Neural cell (in vitro differentiated cells): ENCODE measurements around the gene CSMD2. TPM values are rescaled to one million over a fixed set of nuclear protein-coding genes. Genes with fewer than 3 reads are reported as not detected.

ENCODE experiments used
- H2AFZ ChIP-seq: fragments of 200-600, 300-800 bp; sonication (generic), shearing (Covaris generic); 2 replicates; pipeline ENCODE4 v1.6.0; 2014; ENCODE audit warnings: low read depth, mild to moderate bottlenecking, antibody characterized with exemption, low read length, moderate library complexity
- H3F3A ChIP-seq: fragments of 200-600 bp; shearing (Covaris generic); 2 replicates; pipeline ENCODE4 v1.6.1; 2016; ENCODE audit warnings: mild to moderate bottlenecking, moderate library complexity, mixed read lengths, antibody characterized with exemption, low read length; ENCODE audit not compliant: insufficient read depth, poor library complexity, severe bottlenecking
- H3K27ac ChIP-seq: fragments of 200-600, 300-800 bp; sonication (generic), shearing (Covaris generic); 2 replicates; pipeline ENCODE4 v1.5.1; 2014; ENCODE audit warnings: mild to moderate bottlenecking, low read length, moderate library complexity
- H3K27me3 ChIP-seq: fragments of 300-800, 200-600 bp; sonication (generic), shearing (Covaris generic); 2 replicates; pipeline ENCODE4 v1.6.0; 2014; ENCODE audit warnings: mild to moderate bottlenecking, low read depth, low read length, moderate library complexity; ENCODE audit not compliant: insufficient read depth
- H3K36me3 ChIP-seq: fragments of 300-800, 200-600 bp; sonication (generic), shearing (Covaris generic); 2 replicates; pipeline ENCODE4 v1.5.1; 2014; ENCODE audit warnings: mild to moderate bottlenecking, antibody characterized with exemption, low read length, moderate library complexity; ENCODE audit not compliant: insufficient read depth
- H3K4me2 ChIP-seq: fragments of 300-800, 200-600 bp; sonication (generic), shearing (Covaris generic); 2 replicates; pipeline ENCODE4 v1.6.0; 2014; ENCODE audit warnings: mild to moderate bottlenecking, low read length
- H3K4me3 ChIP-seq: fragments of 300-800, 200-600 bp; sonication (generic), shearing (Covaris generic); 2 replicates; pipeline ENCODE4 v1.5.1; 2014; ENCODE audit warnings: mild to moderate bottlenecking, low read length, moderate library complexity
- H3K79me2 ChIP-seq: fragments of 200-600 bp; shearing (Covaris generic); replicated peaks from 2 replicates; pipeline ENCODE4 v1.6.0; 2014; ENCODE audit warnings: mild to moderate bottlenecking, low read length, moderate library complexity; ENCODE audit not compliant: insufficient read depth
- H3K9ac ChIP-seq: fragments of 300-800, 200-600 bp; sonication (generic), shearing (Covaris generic); 2 replicates; pipeline ENCODE4 v1.6.1; 2016; ENCODE audit warnings: mild to moderate bottlenecking, low read length, mixed read lengths
- H3K9me2 ChIP-seq: fragments of 200-600 bp; shearing (Covaris generic); 2 replicates; pipeline ENCODE4 v1.6.1; 2016; ENCODE audit warnings: mild to moderate bottlenecking, low read length, mixed read lengths; ENCODE audit not compliant: insufficient read depth
- H3K9me3 ChIP-seq: fragments of 200-600, 300-800 bp; sonication (generic), shearing (Covaris generic); 2 replicates; pipeline ENCODE4 v1.6.1; 2016; ENCODE audit warnings: mild to moderate bottlenecking, mixed run types, low read length, moderate library complexity, mixed read lengths
- H4K20me1 ChIP-seq: fragments of 200-600 bp; shearing (Covaris generic); 2 replicates; pipeline ENCODE4 v1.6.1; 2016; ENCODE audit warnings: mild to moderate bottlenecking, mixed run types; ENCODE audit not compliant: insufficient read depth
- CTCF ChIP-seq: fragments of 450-650 bp; IDR thresholded peaks from 2 replicates; pipeline ENCODE4 v1.5.1; 2014; ENCODE audit warnings: antibody characterized with exemption, mild to moderate bottlenecking, moderate library complexity; ENCODE audit not compliant: poor library complexity, severe bottlenecking
- EP300 ChIP-seq: fragments of 450-650 bp; conservative IDR thresholded peaks from 2 replicates; pipeline ENCODE4 v1.6.1; 2014; ENCODE audit warnings: antibody characterized with exemption, mild to moderate bottlenecking, moderate library complexity; ENCODE audit not compliant: poor library complexity, severe bottlenecking
- EZH2 ChIP-seq: fragments of 200-600, 300-800 bp; shearing (Covaris generic), sonication (generic); IDR thresholded peaks from 2 replicates; pipeline ENCODE4 v1.6.1; 2014; ENCODE audit warnings: antibody characterized with exemption, low read length, borderline replicate concordance, mild to moderate bottlenecking; ENCODE audit not compliant: insufficient read depth, poor library complexity, severe bottlenecking
- MXI1 ChIP-seq: fragments of 450-650 bp; conservative IDR thresholded peaks from 2 replicates; pipeline ENCODE4 v1.6.1; 2014; ENCODE audit warnings: antibody characterized with exemption, mild to moderate bottlenecking; ENCODE audit not compliant: poor library complexity, severe bottlenecking
- POLR2AphosphoS5 ChIP-seq: IDR thresholded peaks from 2 replicates; pipeline ENCODE4 v1.6.1; 2012
- RAD21 ChIP-seq: fragments of 450-650 bp; conservative IDR thresholded peaks from 2 replicates; pipeline ENCODE4 v1.6.1; 2014; ENCODE audit warnings: antibody characterized with exemption, mild to moderate bottlenecking, moderate library complexity
- SMC3 ChIP-seq: fragments of 450-650 bp; conservative IDR thresholded peaks from 2 replicates; pipeline ENCODE4 v1.6.1; 2014; ENCODE audit warnings: antibody characterized with exemption, mild to moderate bottlenecking, moderate library complexity; ENCODE audit not compliant: poor library complexity
- TAF1 ChIP-seq: IDR thresholded peaks from 2 replicates; pipeline ENCODE4 v1.6.1; 2012; ENCODE audit warnings: low read depth
- polyA plus RNA-seq: library from polyadenylated mRNA; depleted of rRNA; stranded (reverse); fragments of >200 nt; gene quantifications from 2 replicates; pipeline ENCODE4 v1.2.3, GENCODE V29; 2014
- TF ChIP-seq, protein P1 (sequence below): IDR thresholded peaks from 2 replicates; pipeline ENCODE4 v1.6.1; 2012; ENCODE audit warnings: borderline replicate concordance

The CSMD2 gene
- polyA plus RNA-seq, 1 donor from 2014 or later = 9.6 TPM

GRCh38 chr1:33823401-33823800, 341.6 kb downstream of the CSMD2 start:
- Histone ChIP-seq H3K79me2 (no peaks in the 10 kb centered on the region), H3F3A (no peaks in the 10 kb centered on the region), H3K36me3 (no peaks in the 10 kb centered on the region)

GRCh38 chr1:33822396-33822795, 342.6 kb downstream of the CSMD2 start:
- H3F3A ChIP-seq = no peaks in the 10 kb centered on the region
- no peak for TF ChIP-seq TAF1
- no peak overlapping the region for H3K9ac ChIP-seq
- no peaks in the 10 kb centered on the region for H3K36me3 ChIP-seq
- no peak overlapping the region for H3K4me3 ChIP-seq
- no peak overlapping the region for H2AFZ ChIP-seq
- H3K9me3 ChIP-seq = no peaks in the 10 kb centered on the region
- H3K79me2 ChIP-seq = no peaks in the 10 kb centered on the region
- no peak overlapping the region for H3K4me2 ChIP-seq
- no peaks in the 10 kb centered on the region for H3K9me2 ChIP-seq
- no peaks in the 10 kb centered on the region for H4K20me1 ChIP-seq
- H3K27me3 ChIP-seq = no peaks in the 10 kb centered on the region
- H3K27ac ChIP-seq = no peak overlapping the region

More at GRCh38 chr1:33823401-33823800, 341.6 kb downstream of the CSMD2 start:
- TF ChIP-seq MXI1 (no peak), POLR2AphosphoS5 (no peak), EP300 (no peak), CTCF (no peak), TAF1 (no peak), EZH2 (no peak), RAD21 (no peak), SMC3 (no peak)
- TF ChIP-seq, protein P1, sequence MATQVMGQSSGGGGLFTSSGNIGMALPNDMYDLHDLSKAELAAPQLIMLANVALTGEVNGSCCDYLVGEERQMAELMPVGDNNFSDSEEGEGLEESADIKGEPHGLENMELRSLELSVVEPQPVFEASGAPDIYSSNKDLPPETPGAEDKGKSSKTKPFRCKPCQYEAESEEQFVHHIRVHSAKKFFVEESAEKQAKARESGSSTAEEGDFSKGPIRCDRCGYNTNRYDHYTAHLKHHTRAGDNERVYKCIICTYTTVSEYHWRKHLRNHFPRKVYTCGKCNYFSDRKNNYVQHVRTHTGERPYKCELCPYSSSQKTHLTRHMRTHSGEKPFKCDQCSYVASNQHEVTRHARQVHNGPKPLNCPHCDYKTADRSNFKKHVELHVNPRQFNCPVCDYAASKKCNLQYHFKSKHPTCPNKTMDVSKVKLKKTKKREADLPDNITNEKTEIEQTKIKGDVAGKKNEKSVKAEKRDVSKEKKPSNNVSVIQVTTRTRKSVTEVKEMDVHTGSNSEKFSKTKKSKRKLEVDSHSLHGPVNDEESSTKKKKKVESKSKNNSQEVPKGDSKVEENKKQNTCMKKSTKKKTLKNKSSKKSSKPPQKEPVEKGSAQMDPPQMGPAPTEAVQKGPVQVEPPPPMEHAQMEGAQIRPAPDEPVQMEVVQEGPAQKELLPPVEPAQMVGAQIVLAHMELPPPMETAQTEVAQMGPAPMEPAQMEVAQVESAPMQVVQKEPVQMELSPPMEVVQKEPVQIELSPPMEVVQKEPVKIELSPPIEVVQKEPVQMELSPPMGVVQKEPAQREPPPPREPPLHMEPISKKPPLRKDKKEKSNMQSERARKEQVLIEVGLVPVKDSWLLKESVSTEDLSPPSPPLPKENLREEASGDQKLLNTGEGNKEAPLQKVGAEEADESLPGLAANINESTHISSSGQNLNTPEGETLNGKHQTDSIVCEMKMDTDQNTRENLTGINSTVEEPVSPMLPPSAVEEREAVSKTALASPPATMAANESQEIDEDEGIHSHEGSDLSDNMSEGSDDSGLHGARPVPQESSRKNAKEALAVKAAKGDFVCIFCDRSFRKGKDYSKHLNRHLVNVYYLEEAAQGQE = no peak
- Histone ChIP-seq H3K4me3 (no peak overlapping the region), H3K9ac (no peak overlapping the region), H3K27ac (no peak overlapping the region), H3K9me2 (no peaks in the 10 kb centered on the region), H3K27me3 (no peaks in the 10 kb centered on the region), H3K9me3 (no peaks in the 10 kb centered on the region), H2AFZ (no peak overlapping the region), H4K20me1 (no peaks in the 10 kb centered on the region), H3K4me2 (no peak overlapping the region)

DNA sequence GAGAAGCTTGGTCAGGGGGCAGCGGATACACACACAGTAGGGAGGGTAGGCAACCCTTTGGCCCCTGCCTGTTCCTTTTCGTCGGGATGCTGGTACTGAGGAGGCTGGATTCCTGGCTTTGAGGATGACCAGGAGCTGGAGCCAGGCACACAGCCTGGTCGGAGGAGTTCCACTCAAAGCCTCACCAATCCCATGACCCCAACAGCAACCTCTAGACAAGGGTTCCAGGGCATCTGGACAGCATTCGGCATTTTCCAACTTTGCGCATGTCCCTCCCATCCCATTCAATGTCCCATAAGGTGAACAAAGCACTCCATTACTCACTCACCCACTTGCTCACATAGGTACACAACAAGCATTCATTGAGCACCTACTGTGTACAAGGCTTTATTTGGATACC, 343.7 kb downstream of the CSMD2 start:
- no peaks in the 10 kb centered on the region for H3K9me3 ChIP-seq
- H4K20me1 ChIP-seq = no peaks in the 10 kb centered on the region
- H3K27ac ChIP-seq = no peak overlapping the region
- no peaks in the 10 kb centered on the region for H3K36me3 ChIP-seq
- no peaks in the 10 kb centered on the region for H3K27me3 ChIP-seq
- no peaks in the 10 kb centered on the region for H3K79me2 ChIP-seq
- no peaks in the 10 kb centered on the region for H3F3A ChIP-seq
- H3K4me2 ChIP-seq = no peak overlapping the region
- no peaks in the 10 kb centered on the region for H3K9me2 ChIP-seq
- no peak for TF ChIP-seq EP300
- TF ChIP-seq RAD21 = no peak
- TF ChIP-seq CTCF = no peak
- TF ChIP-seq SMC3 = no peak
- TF ChIP-seq, protein P1 = no peak
- TF ChIP-seq EZH2 = no peak
- no peak for TF ChIP-seq POLR2AphosphoS5
- no peak for TF ChIP-seq MXI1
- no peak for TF ChIP-seq TAF1
- no peak overlapping the region for H2AFZ ChIP-seq
- H3K4me3 ChIP-seq = no peak overlapping the region
- no peak overlapping the region for H3K9ac ChIP-seq
